ENCODE measurements around the gene GLT6D1. TPM values are rescaled to one million over a fixed set of nuclear protein-coding genes. Genes with fewer than 3 reads are reported as not detected.

The GLT6D1 gene
- total RNA-seq, 1 donor: not detected

DNA sequence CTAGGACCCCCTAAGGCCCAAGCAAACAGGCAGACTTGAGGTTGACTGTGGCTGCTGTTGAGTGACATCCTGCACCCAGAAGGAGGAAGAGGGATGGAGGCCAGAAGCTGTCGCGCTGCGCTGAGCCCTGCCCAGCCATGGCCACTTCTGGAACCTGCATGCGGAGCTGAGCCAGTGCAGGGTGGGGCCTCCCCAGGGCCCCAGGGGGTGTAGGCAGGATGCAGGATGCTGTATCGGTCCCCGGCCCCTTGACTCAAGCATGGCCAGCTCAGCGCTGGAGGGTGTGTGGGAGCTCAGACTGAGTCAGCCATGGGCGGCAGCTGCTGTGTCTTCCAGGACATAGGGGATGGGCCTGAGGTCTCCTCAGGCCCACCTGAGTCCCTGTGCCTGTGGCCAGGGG, 26.9 kb downstream of the GLT6D1 start:
- DNase-seq (ENCODE audit: low read depth): no peak
- H3K4me3 ChIP-seq (ENCODE audit: low read depth, low read length): no peak overlapping the region
- TF ChIP-seq, protein P1, sequence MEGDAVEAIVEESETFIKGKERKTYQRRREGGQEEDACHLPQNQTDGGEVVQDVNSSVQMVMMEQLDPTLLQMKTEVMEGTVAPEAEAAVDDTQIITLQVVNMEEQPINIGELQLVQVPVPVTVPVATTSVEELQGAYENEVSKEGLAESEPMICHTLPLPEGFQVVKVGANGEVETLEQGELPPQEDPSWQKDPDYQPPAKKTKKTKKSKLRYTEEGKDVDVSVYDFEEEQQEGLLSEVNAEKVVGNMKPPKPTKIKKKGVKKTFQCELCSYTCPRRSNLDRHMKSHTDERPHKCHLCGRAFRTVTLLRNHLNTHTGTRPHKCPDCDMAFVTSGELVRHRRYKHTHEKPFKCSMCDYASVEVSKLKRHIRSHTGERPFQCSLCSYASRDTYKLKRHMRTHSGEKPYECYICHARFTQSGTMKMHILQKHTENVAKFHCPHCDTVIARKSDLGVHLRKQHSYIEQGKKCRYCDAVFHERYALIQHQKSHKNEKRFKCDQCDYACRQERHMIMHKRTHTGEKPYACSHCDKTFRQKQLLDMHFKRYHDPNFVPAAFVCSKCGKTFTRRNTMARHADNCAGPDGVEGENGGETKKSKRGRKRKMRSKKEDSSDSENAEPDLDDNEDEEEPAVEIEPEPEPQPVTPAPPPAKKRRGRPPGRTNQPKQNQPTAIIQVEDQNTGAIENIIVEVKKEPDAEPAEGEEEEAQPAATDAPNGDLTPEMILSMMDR (IDR thresholded peaks at IDR 0.05; ENCODE audit: insufficient read depth, low read length): no peak

DNA sequence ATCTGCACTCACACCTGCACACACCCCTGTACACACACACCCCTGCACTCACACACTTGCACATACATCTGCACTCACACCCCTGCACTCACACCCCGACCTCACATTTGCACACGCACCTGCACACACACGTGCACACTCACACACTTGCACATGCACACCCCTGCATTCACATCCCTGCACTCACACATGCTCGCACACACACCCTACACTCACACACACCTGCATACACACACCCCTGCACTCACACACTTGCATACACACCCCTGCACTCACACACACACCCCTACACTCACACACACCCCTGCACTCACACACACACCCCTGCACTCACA, 27.5 kb downstream of the GLT6D1 start:
- DNase-seq (ENCODE audit: low read depth): no peak
- H3K4me3 ChIP-seq (ENCODE audit: low read depth, low read length): no peak overlapping the region
- TF ChIP-seq, protein P1 (IDR thresholded peaks at IDR 0.05; ENCODE audit: insufficient read depth, low read length): no peak

DNA sequence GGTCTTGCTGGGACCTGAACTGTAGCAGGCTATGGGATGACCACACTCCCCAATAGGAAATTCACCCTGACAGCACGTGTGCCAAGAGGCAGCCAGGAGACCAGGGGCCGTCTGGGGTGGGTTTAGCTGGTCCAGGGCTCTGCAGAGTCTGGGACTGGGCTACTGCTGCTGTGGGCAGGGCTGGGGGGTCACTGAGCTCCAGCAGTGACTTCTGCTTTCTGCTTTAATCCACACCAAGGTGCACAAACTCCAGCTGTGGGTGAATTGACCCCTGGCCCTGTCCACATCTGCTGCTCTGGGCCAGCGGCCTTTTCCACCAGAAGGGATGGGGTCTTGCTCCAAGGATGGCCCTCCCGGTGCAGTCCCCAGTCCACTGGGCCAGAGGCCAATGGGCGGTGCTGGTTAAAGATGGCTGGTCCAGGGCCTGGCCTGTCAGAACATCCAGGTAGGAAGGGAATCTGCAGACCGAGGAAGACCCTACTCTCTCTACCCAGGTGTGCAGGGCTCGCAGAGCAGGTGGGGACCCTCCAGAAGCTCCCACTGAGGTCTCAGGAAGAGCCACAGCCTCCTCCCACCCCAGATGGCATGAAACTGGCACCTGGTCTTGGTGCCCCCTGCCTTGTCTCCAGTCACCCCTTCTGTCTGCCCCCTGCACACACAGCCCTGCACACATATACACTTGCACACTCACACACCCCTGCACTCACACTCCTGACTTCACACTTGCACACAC, 28.0 kb downstream of the GLT6D1 start:
- DNase-seq (ENCODE audit: low read depth): no peak
- H3K4me3 ChIP-seq (ENCODE audit: low read depth, low read length): no peak overlapping the region
- TF ChIP-seq, protein P1 (IDR thresholded peaks at IDR 0.05; ENCODE audit: insufficient read depth, low read length): no peak

DNA sequence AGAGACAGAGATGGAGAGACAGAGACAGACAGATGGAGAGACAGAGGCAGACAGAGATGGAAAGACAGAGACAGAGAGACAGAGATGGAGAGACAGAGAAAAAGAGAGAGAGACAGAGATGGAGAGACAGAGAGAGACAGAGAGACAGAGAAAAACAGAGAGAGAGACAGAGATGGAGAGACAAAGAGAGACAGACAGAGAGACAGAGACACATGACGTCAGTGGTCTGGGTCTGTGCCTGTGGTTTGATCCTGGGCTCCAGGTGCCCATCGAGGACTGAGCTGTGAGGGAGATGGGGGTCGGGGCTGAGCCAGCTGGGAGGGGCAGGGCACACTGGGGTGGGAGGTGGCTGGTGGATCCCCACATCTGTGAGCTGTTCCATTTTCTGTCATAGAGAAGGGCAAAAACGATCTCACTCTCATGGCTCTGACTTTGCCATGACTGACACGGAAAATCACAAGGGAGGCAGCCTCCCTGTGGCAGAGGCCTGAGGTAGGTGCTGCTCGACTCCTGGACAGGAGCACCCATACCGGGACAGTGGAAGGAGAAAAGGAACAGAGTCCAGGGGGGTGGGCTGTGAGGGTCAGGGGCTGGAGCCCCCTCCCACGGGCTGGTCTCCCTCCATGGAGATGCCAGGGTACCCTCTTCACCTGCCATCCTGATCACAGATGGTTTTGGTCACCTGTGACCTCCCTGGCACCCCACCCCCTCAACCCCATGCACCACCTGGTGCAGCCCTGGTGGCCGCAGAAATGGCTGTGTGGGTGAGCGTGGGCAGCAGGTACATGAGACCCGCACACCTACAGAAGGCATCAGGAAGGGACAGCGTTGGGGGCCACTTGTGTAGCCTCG, 28.8 kb downstream of the GLT6D1 start:
- no peak for DNase-seq (ENCODE audit: low read depth)
- TF ChIP-seq, protein P1 (IDR thresholded peaks at IDR 0.05; ENCODE audit: insufficient read depth, low read length): no peak
- no peak overlapping the region for H3K4me3 ChIP-seq (ENCODE audit: low read depth, low read length)

DNA sequence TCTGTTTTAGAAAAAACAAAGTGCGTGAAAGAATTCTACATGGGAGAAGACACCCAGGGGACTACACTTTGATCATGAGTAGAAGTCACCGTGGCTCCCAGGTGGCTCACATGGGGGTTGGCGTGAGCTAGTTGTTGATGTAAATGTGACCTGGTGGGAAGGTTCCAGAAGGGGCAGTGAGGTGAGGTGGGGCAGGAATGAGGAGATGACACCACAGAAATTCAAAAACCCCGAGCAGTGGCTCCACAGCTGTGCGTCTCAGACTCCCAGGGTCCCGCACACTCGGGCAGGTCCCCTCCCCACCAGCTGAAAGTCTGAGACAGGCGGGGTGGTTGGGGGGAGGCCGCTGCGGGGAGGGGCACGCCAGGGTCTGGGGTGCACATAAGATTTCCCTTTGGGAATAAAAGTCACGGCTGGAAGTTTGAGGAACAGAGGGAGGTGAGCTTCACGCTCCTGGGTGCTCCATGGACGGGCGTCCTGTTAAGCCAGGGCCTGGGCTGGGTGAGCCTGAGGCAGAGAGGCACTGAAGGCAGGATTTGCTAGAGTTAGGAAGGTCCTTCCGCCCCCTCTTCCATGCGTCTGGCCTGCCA, 29.9 kb downstream of the GLT6D1 start:
- TF ChIP-seq, protein P1 (IDR thresholded peaks at IDR 0.05; ENCODE audit: insufficient read depth, low read length): no peak
- H3K4me3 ChIP-seq (ENCODE audit: low read depth, low read length): no peak overlapping the region
- no peak for DNase-seq (ENCODE audit: low read depth)

DNA sequence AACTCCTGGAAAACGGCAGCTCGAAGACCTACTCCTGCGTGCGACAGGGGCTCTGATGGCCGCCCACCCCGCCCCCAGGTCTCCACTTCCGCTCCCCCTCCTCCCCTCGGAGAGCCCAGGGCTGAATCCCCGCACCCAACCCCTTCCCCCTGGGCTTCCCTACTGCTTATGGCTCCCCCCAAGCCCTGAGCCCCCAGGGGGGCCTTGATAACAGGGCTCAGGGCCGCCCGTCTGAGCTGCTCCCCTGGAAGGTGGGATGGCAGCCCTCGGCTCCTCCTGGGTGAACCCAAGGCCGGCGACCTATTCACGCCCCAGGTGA, 30.4 kb downstream of the GLT6D1 start:
- no peak overlapping the region for H3K4me3 ChIP-seq (ENCODE audit: low read depth, low read length)
- TF ChIP-seq, protein P1 (IDR thresholded peaks at IDR 0.05; ENCODE audit: insufficient read depth, low read length): no peak
- no peak for DNase-seq (ENCODE audit: low read depth)

Measured in fibroblast of the aortic adventitia (primary cell).